Endothelial cell of umbilical vein (primary cell): Measurements from ENCODE around the gene TARBP1. TPM values are rescaled to one million over a fixed set of nuclear protein-coding genes. Genes with fewer than 3 reads are reported as not detected.

Experiments
- BruUV-seq: library from RNA; stranded (reverse); fragments of 400-500 nt; replicated peaks from 2 replicates; lab custom pipeline; 2021; lab: Mats Ljungman, UMichigan
- CTCF ChIA-PET: fragments of 300-600, 350-600 bp; sonication (Branson Sonifier 250); formaldehyde crosslinking; loops from one replicate; lab custom pipeline; 2021; ENCODE audit warnings: antibody characterized with exemption, inconsistent platforms; lab: Charles Lee
- POLR2A ChIA-PET: fragments of 300-600, 350-600 bp; sonication (Branson Sonifier 250); formaldehyde crosslinking; loops from one replicate; lab custom pipeline; 2021; ENCODE audit warnings: antibody characterized with exemption, inconsistent platforms; lab: Charles Lee
- DNase-seq: peaks from one replicate; pipeline ENCODE4 v3.0.0-alpha.2; 2011; ENCODE audit warnings: low read depth, low spot score
- FAIRE-seq: peaks from 2 replicates; lab custom pipeline; 2011; peaks lifted over from hg19 to GRCh38; lab: Jason Lieb, UNC
- H2AFZ ChIP-seq: 2 replicates; pipeline ENCODE4 v1.6.0; 2012; ENCODE audit warnings: low read depth, low read length, control low read depth, inconsistent platforms
- H3K27ac ChIP-seq: 2 replicates; pipeline ENCODE4 v1.5.1; 2011; ENCODE audit warnings: low read depth, mild to moderate bottlenecking, control low read depth, low read length, moderate library complexity; ENCODE audit not compliant: insufficient read depth
- H3K27me3 ChIP-seq, 2 experiments: 2 replicates each; pipeline versions ENCODE4 v1.6.0 to v1.6.1; 2011; ENCODE audit warnings: low read length in 2 of 2, mixed read lengths in 1 of 2; ENCODE audit not compliant: control insufficient read depth in 2 of 2, insufficient read depth in 2 of 2
- H3K36me3 ChIP-seq, 2 experiments: 2 replicates in 1 of 2; 3 replicates in 1 of 2; pipeline ENCODE4 v1.5.1; 2011; ENCODE audit warnings: low read length in 2 of 2, mild to moderate bottlenecking in 1 of 2, moderate library complexity in 1 of 2; ENCODE audit not compliant: control insufficient read depth in 2 of 2, insufficient read depth in 2 of 2; ENCODE audit errors: extremely low read depth in 1 of 2
- H3K4me1 ChIP-seq: 3 replicates; pipeline ENCODE4 v1.5.1; 2011; ENCODE audit warnings: mild to moderate bottlenecking, low read length; ENCODE audit not compliant: control insufficient read depth, insufficient read depth; ENCODE audit errors: extremely low read depth
- H3K4me2 ChIP-seq: 2 replicates; pipeline ENCODE4 v1.6.1; 2011; ENCODE audit warnings: low read length, control low read depth, mixed read lengths; ENCODE audit not compliant: insufficient read depth
- H3K4me3 ChIP-seq, 3 experiments: fragments of 200-600 bp in 1 of 3; sonication (generic), shearing (Covaris generic) in 1 of 3; replicated peaks in 1 of 3; 2 replicates each; pipeline ENCODE4 v1.5.1; 2011 to 2016; ENCODE audit warnings: control low read depth in 3 of 3, low read length in 3 of 3, mild to moderate bottlenecking in 2 of 3, inconsistent platforms in 1 of 3, low read depth in 1 of 3, moderate library complexity in 1 of 3; ENCODE audit not compliant: insufficient read depth in 1 of 3
- H3K79me2 ChIP-seq: 2 replicates; pipeline ENCODE4 v1.6.0; 2012; ENCODE audit warnings: low read length, inconsistent platforms; ENCODE audit not compliant: control insufficient read depth, insufficient read depth
- H3K9ac ChIP-seq: replicated peaks from 2 replicates; pipeline ENCODE3; 2011; ENCODE audit warnings: low read length, control low read depth; ENCODE audit not compliant: insufficient read depth; ENCODE audit errors: extremely low read depth
- H3K9me1 ChIP-seq: replicated peaks from 3 replicates; pipeline ENCODE4 v1.6.0; 2011; ENCODE audit warnings: mild to moderate bottlenecking, low read length; ENCODE audit not compliant: control insufficient read depth, insufficient read depth; ENCODE audit errors: extremely low read depth
- H3K9me3 ChIP-seq: replicated peaks from 2 replicates; pipeline ENCODE4 v1.5.1; 2012; ENCODE audit warnings: low read length, inconsistent platforms; ENCODE audit not compliant: control insufficient read depth, insufficient read depth
- H4K20me1 ChIP-seq: replicated peaks from 2 replicates; pipeline ENCODE3; 2011; ENCODE audit warnings: mild to moderate bottlenecking, low read length; ENCODE audit not compliant: control insufficient read depth, insufficient read depth; ENCODE audit errors: extremely low read depth
- EZH2 ChIP-seq: IDR thresholded peaks from 2 replicates; pipeline ENCODE4 v1.6.1; 2012; ENCODE audit warnings: borderline replicate concordance, low read depth, mild to moderate bottlenecking, moderate library complexity, low read length, inconsistent platforms; ENCODE audit not compliant: severe bottlenecking
- FOS ChIP-seq: IDR thresholded peaks from 2 replicates; pipeline ENCODE4 v1.6.1; 2011; ENCODE audit warnings: mild to moderate bottlenecking, low read length, moderate library complexity, borderline replicate concordance; ENCODE audit not compliant: insufficient read depth
- GATA2 ChIP-seq: IDR thresholded peaks from 2 replicates; pipeline ENCODE4 v1.7.0; 2011; ENCODE audit warnings: low read depth, mild to moderate bottlenecking, moderate library complexity, mixed read lengths, low read length; ENCODE audit not compliant: insufficient read length, insufficient read depth
- JUN ChIP-seq: IDR thresholded peaks from 2 replicates; pipeline ENCODE4 v1.6.1; 2011; ENCODE audit warnings: borderline replicate concordance, low read depth; ENCODE audit not compliant: insufficient read length, insufficient read depth
- MYC ChIP-seq: IDR thresholded peaks from one replicate; pipeline ENCODE4 v1.6.1; 2011; ENCODE audit warnings: mild to moderate bottlenecking, low read depth, low read length
- POLR2A ChIP-seq: IDR thresholded peaks from 2 replicates; pipeline ENCODE4 v1.6.1; 2012; ENCODE audit warnings: low read depth, mild to moderate bottlenecking, control low read depth, low read length
- POLR2AphosphoS5 ChIP-seq: IDR thresholded peaks from 2 replicates; pipeline ENCODE4 v1.6.1; 2012; ENCODE audit warnings: low read depth, mild to moderate bottlenecking, control low read depth, low read length, moderate library complexity; ENCODE audit not compliant: insufficient read depth
- dilution Hi-C: fragments of 300-500 bp; cut with MboI; formaldehyde crosslinking; loops from one replicate; pipeline ENCODE4 v1.15.0; 2019; ENCODE audit warnings: low sequenced_read_pairs; ENCODE audit not compliant: extremely low pct_ligation_motif_present
- intact Hi-C: fragments of 100-400 bp; cut with micrococcal nuclease; formaldehyde crosslinking; loops from one replicate; pipeline ENCODE4 v1.10.0; 2022
- polyA plus RNA-seq, 4 experiments: library from polyadenylated mRNA; depleted of rRNA in 3 of 4; stranded (reverse) in 3 of 4; unstranded in 1 of 4; fragments of >200 nt; gene quantifications; 2 replicates each; pipeline versions ENCODE4 v1.2.1 to v1.2.3, GENCODE V29; 2011 to 2012; ENCODE audit warnings: missing spikeins in 1 of 4
- total RNA-seq: library from RNA; stranded (reverse); gene quantifications from 2 replicates; pipeline ENCODE4 v1.2.3, GENCODE V29; 2021
- TF ChIP-seq, protein P1 (sequence below): IDR thresholded peaks from 2 replicates; pipeline ENCODE4 v1.6.1; 2011; ENCODE audit not compliant: insufficient read depth, insufficient read length
- TF ChIP-seq, protein P2 (sequence below), 2 donors: IDR thresholded peaks; 1 replicate in 1 of 2; 2 replicates in 1 of 2; pipeline ENCODE4 v1.5.1; 2011; ENCODE audit warnings: low read length in 2 of 2, mild to moderate bottlenecking in 2 of 2, moderate library complexity in 2 of 2, control low read depth in 1 of 2, inconsistent platforms in 1 of 2, low read depth in 1 of 2; ENCODE audit not compliant: insufficient read depth in 1 of 2; ENCODE audit errors: extremely low read depth in 1 of 2

Gene TARBP1
- total and polyA plus RNA-seq, 2 donors (not counting 3 experiments of a cell fraction or from before 2014, with no cell fraction given): 17.3 to 23.4 TPM

DNA sequence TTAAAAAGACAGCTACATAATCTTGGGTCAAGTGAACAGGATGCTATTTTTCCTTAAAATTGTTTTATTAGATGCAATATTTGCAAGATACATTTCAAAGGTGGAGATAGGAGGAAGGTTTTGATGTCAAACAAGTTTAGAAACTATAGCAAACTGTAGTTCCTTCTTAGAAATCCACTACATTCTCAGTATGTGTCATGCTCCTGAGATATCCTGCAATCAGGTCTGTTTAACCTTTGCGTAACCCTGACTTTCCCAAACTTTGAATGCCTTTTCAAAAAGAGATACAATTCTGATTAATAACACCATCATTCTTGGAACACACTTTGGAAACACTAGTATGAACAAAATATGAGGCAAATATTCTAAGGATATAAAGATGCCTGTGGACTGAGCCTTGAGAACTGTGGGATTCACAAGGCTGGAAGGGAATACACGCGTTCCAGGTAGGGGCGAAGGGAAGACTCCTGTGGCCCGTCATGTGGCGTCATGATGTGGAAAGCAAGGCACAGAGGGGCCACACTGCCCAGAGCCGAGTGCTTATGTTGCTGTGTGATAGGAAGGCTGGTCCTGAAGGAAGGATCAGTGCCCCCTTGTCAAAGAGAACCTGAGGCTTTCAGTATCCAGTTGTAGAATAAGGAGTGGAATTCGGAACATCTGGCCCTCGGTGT is 19.6 kb upstream of the TARBP1 start:
- Histone ChIP-seq H3K9ac (no peak overlapping the region), H3K9me3 (no peaks in the 10 kb centered on the region), H3K4me2 (no peak overlapping the region), H3K27me3 (no peaks in the 10 kb centered on the region), H3K9me1 (no peaks in the 10 kb centered on the region), H3K4me3 (no peak overlapping the region), H2AFZ (peak overlapping the region; percentile 79), H4K20me1 (no peaks in the 10 kb centered on the region), H3K4me1 (peaks cover 8% of the 10 kb centered on the region), H3K79me2 (no peaks in the 10 kb centered on the region), H3K27ac (no peak overlapping the region), H3K36me3 (no peaks in the 10 kb centered on the region)
- no peak for DNase-seq
- intact Hi-C loops (loop anchor here (1.0 to 2.0 kb wide), 13 partner anchors 46 to 606 kb away; no protein-coding TSS in a partner anchor), dilution Hi-C loops (no loop called here)
- BruUV-seq: no TSS peak
- ChIA-PET POLR2A (interaction anchor here (0.7 to 0.8 kb wide), 2 partner anchors 18 to 585 kb away, joined by 3 to 4 read pairs; no protein-coding TSS in a partner anchor), CTCF (interaction anchor here (0.6 to 3.9 kb wide), 41 partner anchors 10 to 607 kb away, joined by 3 to 116 read pairs (median 6); partner anchors contain the start of gene IRF2BP2)
- peak; percentile 8 for FAIRE-seq
- no peak for TF ChIP-seq MYC
- TF ChIP-seq, protein P1, sequence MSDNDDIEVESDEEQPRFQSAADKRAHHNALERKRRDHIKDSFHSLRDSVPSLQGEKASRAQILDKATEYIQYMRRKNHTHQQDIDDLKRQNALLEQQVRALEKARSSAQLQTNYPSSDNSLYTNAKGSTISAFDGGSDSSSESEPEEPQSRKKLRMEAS: no peak
- no peak for TF ChIP-seq POLR2AphosphoS5
- TF ChIP-seq EZH2: no peak
- TF ChIP-seq JUN: no peak
- no peak for TF ChIP-seq GATA2
- no peak for TF ChIP-seq POLR2A
- TF ChIP-seq, protein P2, sequence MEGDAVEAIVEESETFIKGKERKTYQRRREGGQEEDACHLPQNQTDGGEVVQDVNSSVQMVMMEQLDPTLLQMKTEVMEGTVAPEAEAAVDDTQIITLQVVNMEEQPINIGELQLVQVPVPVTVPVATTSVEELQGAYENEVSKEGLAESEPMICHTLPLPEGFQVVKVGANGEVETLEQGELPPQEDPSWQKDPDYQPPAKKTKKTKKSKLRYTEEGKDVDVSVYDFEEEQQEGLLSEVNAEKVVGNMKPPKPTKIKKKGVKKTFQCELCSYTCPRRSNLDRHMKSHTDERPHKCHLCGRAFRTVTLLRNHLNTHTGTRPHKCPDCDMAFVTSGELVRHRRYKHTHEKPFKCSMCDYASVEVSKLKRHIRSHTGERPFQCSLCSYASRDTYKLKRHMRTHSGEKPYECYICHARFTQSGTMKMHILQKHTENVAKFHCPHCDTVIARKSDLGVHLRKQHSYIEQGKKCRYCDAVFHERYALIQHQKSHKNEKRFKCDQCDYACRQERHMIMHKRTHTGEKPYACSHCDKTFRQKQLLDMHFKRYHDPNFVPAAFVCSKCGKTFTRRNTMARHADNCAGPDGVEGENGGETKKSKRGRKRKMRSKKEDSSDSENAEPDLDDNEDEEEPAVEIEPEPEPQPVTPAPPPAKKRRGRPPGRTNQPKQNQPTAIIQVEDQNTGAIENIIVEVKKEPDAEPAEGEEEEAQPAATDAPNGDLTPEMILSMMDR (IDR thresholded peaks at IDR 0.05; ENCODE audit: extremely low read depth in 1 of 2, insufficient read depth in 1 of 2, low read depth in 1 of 2, low read length in 2 of 2): no peak
- TF ChIP-seq FOS: no peak
